ENCODE results near the gene ZNF717.

DNA sequence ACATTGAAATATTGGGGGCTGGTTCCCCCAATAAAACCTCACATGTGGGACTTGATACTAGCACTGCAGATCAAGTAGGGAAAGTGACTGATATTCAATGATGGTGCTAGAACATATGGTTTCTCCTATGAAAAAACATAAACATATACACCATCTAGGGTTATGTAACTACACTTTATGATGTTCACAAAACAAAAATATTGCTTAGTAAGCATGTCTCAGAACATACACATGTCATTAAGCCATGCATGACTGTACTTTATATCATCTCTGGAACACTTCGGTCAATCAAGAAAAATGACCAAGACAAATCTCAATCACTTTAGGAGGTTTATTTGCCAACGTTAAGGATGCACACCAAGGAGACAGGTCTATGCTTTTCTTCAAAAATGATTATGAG, 57.4 kb downstream of the ZNF717 start:
- TF ChIP-seq, protein P1, sequence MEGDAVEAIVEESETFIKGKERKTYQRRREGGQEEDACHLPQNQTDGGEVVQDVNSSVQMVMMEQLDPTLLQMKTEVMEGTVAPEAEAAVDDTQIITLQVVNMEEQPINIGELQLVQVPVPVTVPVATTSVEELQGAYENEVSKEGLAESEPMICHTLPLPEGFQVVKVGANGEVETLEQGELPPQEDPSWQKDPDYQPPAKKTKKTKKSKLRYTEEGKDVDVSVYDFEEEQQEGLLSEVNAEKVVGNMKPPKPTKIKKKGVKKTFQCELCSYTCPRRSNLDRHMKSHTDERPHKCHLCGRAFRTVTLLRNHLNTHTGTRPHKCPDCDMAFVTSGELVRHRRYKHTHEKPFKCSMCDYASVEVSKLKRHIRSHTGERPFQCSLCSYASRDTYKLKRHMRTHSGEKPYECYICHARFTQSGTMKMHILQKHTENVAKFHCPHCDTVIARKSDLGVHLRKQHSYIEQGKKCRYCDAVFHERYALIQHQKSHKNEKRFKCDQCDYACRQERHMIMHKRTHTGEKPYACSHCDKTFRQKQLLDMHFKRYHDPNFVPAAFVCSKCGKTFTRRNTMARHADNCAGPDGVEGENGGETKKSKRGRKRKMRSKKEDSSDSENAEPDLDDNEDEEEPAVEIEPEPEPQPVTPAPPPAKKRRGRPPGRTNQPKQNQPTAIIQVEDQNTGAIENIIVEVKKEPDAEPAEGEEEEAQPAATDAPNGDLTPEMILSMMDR (optimal IDR thresholded peaks at IDR 0.05 in 1 of 3, IDR thresholded peaks at IDR 0.05 in 1 of 3, conservative IDR thresholded peaks at IDR 0.05 in 1 of 3; ENCODE audit: extremely low read depth in 1 of 3, insufficient read depth in 2 of 3, low read length in 3 of 3), result no peak
- TF ChIP-seq EZH2 (IDR thresholded peaks at IDR 0.05; ENCODE audit: low read length), result no peak
